Heart left ventricle (tissue), 13 donors: ENCODE data around the gene PTPRN2.

Experiments
- CTCF ChIP-seq, 12 donors: fragments of 200-600 bp; sonication (generic) in 4 of 12; IDR thresholded peaks; one replicate each; pipeline versions ENCODE4 v1.5.0 to v1.8.0; 2018 to 2022; ENCODE audit warnings: antibody characterized with exemption in 12 of 12, mild to moderate bottlenecking in 5 of 12
- POLR2A ChIP-seq, 2 donors: fragments of 450-650 bp; IDR thresholded peaks; one replicate each; pipeline ENCODE4 v1.6.1; 2017; ENCODE audit warnings: antibody characterized with exemption in 2 of 2, mild to moderate bottlenecking in 2 of 2, moderate library complexity in 2 of 2
- donor health status: ischemic (EF 13 %, LVEDD 7.1; RV severe dilation, severe dysfunction).
- donor health status: DM: no; HTN: yes; CAD: no.
- donor health status: DM: no; HTN: no; CAD: no.
- donor health status: ischemic (EF 25% LVEDD 6.9; RV normal size, moderate dysfunction).
- donor health status: ischemic (EF 25% LVEDD 5.7; RV mildly dilated, moderate dysfunction).
- donor health status: ischemic (EF 35%, LVEDD 5.7; RV mildly dilated, moderate dysfunction).
- donor health status: nonischemic (EF 11% LVEDD 7.7; RV severe dilation, severe dysfunction).
- donor health status: DM: yes; HTN: yes; CAD: no.
- donor health status: PGD.
- donor health status: ischemic (EF 29% LVEDD 5.4; RV normal size, mild dysfunction).
- donor health status: nonischemic (EF 23%, LVEDD 6.1; RV moderate dilation, normal function).

- TF ChIP-seq CTCF (IDR thresholded peaks at IDR 0.05) (no peak), POLR2A (IDR thresholded peaks at IDR 0.05) (no peak)
Observed at GRCh38 chr7:158265743-158266080, 321.9 kb downstream of the PTPRN2 start.
